ENCODE data around the gene DTX3.
"Not testable (repeated sequence)": the region's sequence is repeated elsewhere in the genome, so short reads cannot be mapped to it uniquely, and the experiment has no call there.

DTX3 gene

GRCh38 chr12:57604454-57604991 is at the start of gene DTX3:
DTX3 (plus strand) TSS chr12:57604824; CDS start chr12:57606518, 1,694 bp downstream.
- no peak for DNase-seq (ENCODE audit: low read depth)

GRCh38 chr12:57554897-57555296 is 49.7 kb upstream of the DTX3 start:
- no peak for DNase-seq (ENCODE audit: low read depth)

GRCh38 chr12:57558864-57559263 is 45.8 kb upstream of the DTX3 start:
- no peak for DNase-seq (ENCODE audit: low read depth)

- DNase-seq (ENCODE audit: low read depth): no peak
Measured at GRCh38 chr12:57560516-57560915, 44.1 kb upstream of the DTX3 start.

- not testable (repeated sequence) for DNase-seq (ENCODE audit: low read depth)
Measured at GRCh38 chr12:57561117-57561516, 43.5 kb upstream of the DTX3 start.

GRCh38 chr12:57563358-57563757 is 41.3 kb upstream of the DTX3 start:
- no peak for DNase-seq (ENCODE audit: low read depth)

- DNase-seq (ENCODE audit: low read depth): no peak
Measured at GRCh38 chr12:57564178-57564740, 40.4 kb upstream of the DTX3 start.

- no peak for DNase-seq (ENCODE audit: low read depth)
Measured at GRCh38 chr12:57568838-57569237, 35.8 kb upstream of the DTX3 start.

GRCh38 chr12:57569858-57570257 is 34.8 kb upstream of the DTX3 start:
- no peak for DNase-seq (ENCODE audit: low read depth)

GRCh38 chr12:57570438-57570837 is 34.2 kb upstream of the DTX3 start:
- not testable (repeated sequence) for DNase-seq (ENCODE audit: low read depth)

- no peak for DNase-seq (ENCODE audit: low read depth)
Measured at GRCh38 chr12:57571926-57572762, 32.5 kb upstream of the DTX3 start.

GRCh38 chr12:57574795-57575194 is 29.8 kb upstream of the DTX3 start:
- no peak for DNase-seq (ENCODE audit: low read depth)

- no peak for DNase-seq (ENCODE audit: low read depth)
Measured at GRCh38 chr12:57575771-57576612, 28.6 kb upstream of the DTX3 start.

GRCh38 chr12:57576613-57577160 is 27.9 kb upstream of the DTX3 start:
- no peak for DNase-seq (ENCODE audit: low read depth)

GRCh38 chr12:57577981-57578758 is 26.5 kb upstream of the DTX3 start:
- no peak for DNase-seq (ENCODE audit: low read depth)

- DNase-seq (ENCODE audit: low read depth): no peak
Measured at GRCh38 chr12:57579011-57579410, 25.6 kb upstream of the DTX3 start.

GRCh38 chr12:57579677-57580465 is 24.8 kb upstream of the DTX3 start:
- no peak for DNase-seq (ENCODE audit: low read depth)

GRCh38 chr12:57580466-57580795 is 24.2 kb upstream of the DTX3 start:
- no peak for DNase-seq (ENCODE audit: low read depth)

GRCh38 chr12:57581802-57582201 is 22.8 kb upstream of the DTX3 start:
- no peak for DNase-seq (ENCODE audit: low read depth)

- no peak for DNase-seq (ENCODE audit: low read depth)
Measured at GRCh38 chr12:57582440-57582839, 22.2 kb upstream of the DTX3 start.

All from GM04503 (cell line).